CD14-positive monocyte (primary cell): ENCODE measurements around the gene IGFBP7. TPM values are rescaled to one million over a fixed set of nuclear protein-coding genes. Genes with fewer than 3 reads are reported as not detected.

Experiments
- DNase-seq, 3 donors: peaks; one replicate each; pipeline ENCODE4 v3.0.0-alpha.2; 2011 to 2022
- H2AFZ ChIP-seq: 2 replicates; pipeline ENCODE4 v1.6.0; 2012; ENCODE audit warnings: mild to moderate bottlenecking, low read depth, low read length, inconsistent platforms; ENCODE audit not compliant: insufficient read depth, poor library complexity, severe bottlenecking
- H3K27ac ChIP-seq, 2 donors: 1 replicate in 1 of 2; 2 replicates in 1 of 2; pipeline ENCODE4 v1.5.1; 2012 to 2013; ENCODE audit warnings: low read length in 2 of 2, control low read depth in 1 of 2, inconsistent platforms in 1 of 2, low read depth in 1 of 2, mild to moderate bottlenecking in 1 of 2
- H3K27me3 ChIP-seq, 2 donors: one replicate each; pipeline versions ENCODE4 v1.6.0 to v1.6.1; 2011 to 2013; ENCODE audit warnings: low read length in 2 of 2; ENCODE audit not compliant: control insufficient read depth in 2 of 2, insufficient read depth in 2 of 2
- H3K36me3 ChIP-seq, 2 donors: replicated peaks in 1 of 2; 1 replicate in 1 of 2; 2 replicates in 1 of 2; pipeline versions ENCODE4 v1.5.1 to v1.6.1; 2012 to 2013; ENCODE audit warnings: low read length in 2 of 2, control low read depth in 1 of 2, inconsistent platforms in 1 of 2, mild to moderate bottlenecking in 1 of 2; ENCODE audit not compliant: insufficient read depth in 2 of 2, control insufficient read depth in 1 of 2
- H3K4me1 ChIP-seq, 2 donors: 1 replicate in 1 of 2; 2 replicates in 1 of 2; pipeline versions ENCODE4 v1.5.1 to v1.6.1; 2012 to 2013; ENCODE audit warnings: low read length in 2 of 2, control low read depth in 1 of 2, inconsistent platforms in 1 of 2, mild to moderate bottlenecking in 1 of 2, moderate library complexity in 1 of 2; ENCODE audit not compliant: insufficient read depth in 2 of 2, control insufficient read depth in 1 of 2
- H3K4me2 ChIP-seq: replicated peaks from 2 replicates; pipeline ENCODE3; 2012; ENCODE audit warnings: low read length, moderate library complexity, mild to moderate bottlenecking; ENCODE audit not compliant: poor library complexity, severe bottlenecking; ENCODE audit errors: extremely low read depth
- H3K4me3 ChIP-seq, 3 experiments: fragments of 200-600 bp in 1 of 3; sonication (generic) in 1 of 3; replicated peaks in 1 of 3; 1 replicate in 2 of 3; 2 replicates in 1 of 3; pipeline ENCODE4 v1.5.1; 2011 to 2013; ENCODE audit warnings: low read length in 3 of 3, mild to moderate bottlenecking in 3 of 3, control low read depth in 2 of 3, low read depth in 2 of 3, inconsistent platforms in 1 of 3, moderate library complexity in 1 of 3
- H3K79me2 ChIP-seq: 2 replicates; pipeline ENCODE4 v1.6.0; 2012; ENCODE audit warnings: mild to moderate bottlenecking, control low read depth, inconsistent platforms, low read length, moderate library complexity; ENCODE audit not compliant: insufficient read depth
- H3K9ac ChIP-seq: 2 replicates; pipeline ENCODE4 v1.6.0; 2017; ENCODE audit warnings: low read length, mild to moderate bottlenecking; ENCODE audit not compliant: insufficient read depth, poor library complexity, severe bottlenecking
- H3K9me3 ChIP-seq, 2 donors: replicated peaks in 1 of 2; 1 replicate in 1 of 2; 2 replicates in 1 of 2; pipeline versions ENCODE4 v1.5.1 to v1.6.1; 2012 to 2013; ENCODE audit warnings: low read length in 2 of 2, control low read depth in 1 of 2; ENCODE audit not compliant: control insufficient read depth in 1 of 2, insufficient read depth in 1 of 2
- H4K20me1 ChIP-seq: 2 replicates; pipeline ENCODE4 v1.6.0; 2012; ENCODE audit warnings: mild to moderate bottlenecking, low read length, control low read depth, moderate library complexity; ENCODE audit not compliant: insufficient read depth
- H3K27ac Mint-ChIP-seq, 7 donors: one replicate each; pipeline ENCODE4 v1.8.0; 2020; ENCODE audit warnings: mild to moderate bottlenecking in 7 of 7, mixed read lengths in 7 of 7, moderate library complexity in 6 of 7, inconsistent platforms in 2 of 7
- H3K27me3 Mint-ChIP-seq, 3 donors: one replicate each; pipeline ENCODE4 v1.8.0; 2021 to 2022; ENCODE audit warnings: low read depth in 3 of 3, mild to moderate bottlenecking in 3 of 3, mixed read lengths in 3 of 3, moderate library complexity in 3 of 3, inconsistent platforms in 1 of 3
- H3K36me3 Mint-ChIP-seq, 2 donors: one replicate each; pipeline ENCODE4 v1.8.0; 2020; ENCODE audit warnings: mixed read lengths in 2 of 2, inconsistent platforms in 1 of 2, mild to moderate bottlenecking in 1 of 2
- H3K4me1 Mint-ChIP-seq: one replicate; pipeline ENCODE4 v1.8.0; 2020; ENCODE audit warnings: mild to moderate bottlenecking, mixed read lengths
- H3K4me3 Mint-ChIP-seq, 2 donors: one replicate each; pipeline ENCODE4 v1.8.0; 2020; ENCODE audit warnings: mild to moderate bottlenecking in 2 of 2, mixed read lengths in 2 of 2, moderate library complexity in 1 of 2
- H3K9me3 Mint-ChIP-seq, 7 donors: one replicate each; pipeline ENCODE4 v1.8.0; 2020 to 2022; ENCODE audit warnings: mixed read lengths in 7 of 7, mild to moderate bottlenecking in 6 of 7, moderate library complexity in 6 of 7, inconsistent platforms in 2 of 7
- WGBS: methylation state at CpG from one replicate; pipeline ENCODE4 v1.1.5; 2013; ENCODE audit warnings: missing lambda C conversion rate; ENCODE audit not compliant: insufficient coverage; 5-methylcytosine and 5-hydroxymethylcytosine counted together
- intact Hi-C, 2 donors: fragments of 100-400 bp; cut with micrococcal nuclease; formaldehyde crosslinking; loops; one replicate each; pipeline versions ENCODE4 v1.15.0 to v1.15.1; 2023
- polyA plus RNA-seq, 3 donors: library from polyadenylated mRNA; depleted of rRNA in 1 of 3; unstranded in 2 of 3; stranded (reverse) in 1 of 3; fragments of 300-500 nt in 2 of 3; fragments of >200 nt in 1 of 3; fragmentation: Illumina TruSeq in 2 of 3; gene quantifications; 1 replicate in 2 of 3; 2 replicates in 1 of 3; pipeline ENCODE4 v1.2.3, GENCODE V29; 2012 to 2021
- TF ChIP-seq, protein P1 (sequence below): fragments of 200-600 bp; IDR thresholded peaks from one replicate; pipeline ENCODE4 v1.8.0; 2022; ENCODE audit warnings: antibody characterized with exemption, mild to moderate bottlenecking

The IGFBP7 gene
- polyA plus RNA-seq, 3 donors, result 23.1 to 53.1 (median 46.9) TPM

DNA sequence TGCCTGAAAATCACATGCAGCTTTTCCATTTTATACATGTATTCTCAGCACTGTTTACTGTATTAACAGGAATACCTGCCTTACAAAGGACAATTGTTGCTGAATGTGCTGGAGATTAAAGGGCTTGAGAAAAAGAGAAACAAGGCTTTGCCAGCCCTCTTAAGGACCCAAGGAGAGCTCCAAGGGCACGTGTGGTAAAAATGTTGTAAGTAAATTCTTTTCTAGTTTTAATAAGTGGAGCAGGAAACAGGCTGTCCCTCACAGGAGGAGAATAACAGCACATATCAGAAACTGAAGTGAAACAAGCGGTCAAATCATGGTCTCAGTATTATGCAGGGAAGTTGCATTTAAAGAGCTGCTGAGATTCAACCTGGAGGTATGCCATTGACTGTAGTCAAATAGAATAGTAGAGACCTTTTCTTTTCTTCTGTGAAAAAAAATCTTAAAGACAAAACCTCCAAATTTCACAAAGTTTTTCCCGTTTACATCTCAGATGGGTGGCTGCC, 18.5 kb downstream of the IGFBP7 start:
- no peaks in the 10 kb centered on the region for H3K36me3 ChIP-seq
- H3K4me3 ChIP-seq, result no peak overlapping the region
- no peaks in the 10 kb centered on the region for H4K20me1 ChIP-seq
- H3K27ac Mint-ChIP-seq, result peak overlapping the region in 2 of 7 donors; percentile 32 to 59
- H3K36me3 Mint-ChIP-seq, result peaks cover 0 to 18% of the 10 kb centered on the region in 2 donors
- H3K27me3 Mint-ChIP-seq, result no peaks in the 10 kb centered on the region
- no peak for DNase-seq
- H2AFZ ChIP-seq, result no peak overlapping the region
- no peaks in the 10 kb centered on the region for H3K9me3 ChIP-seq
- no peaks in the 10 kb centered on the region for H3K27me3 ChIP-seq
- peaks cover 0 to 2% (median 0%) of the 10 kb centered on the region in 7 donors for H3K9me3 Mint-ChIP-seq
- 28% methylated on average over 3 of the region's 3 CpGs for WGBS
- intact Hi-C loops, result no loop called here
- peaks cover 61% of the 10 kb centered on the region for H3K79me2 ChIP-seq
- TF ChIP-seq, protein P1, sequence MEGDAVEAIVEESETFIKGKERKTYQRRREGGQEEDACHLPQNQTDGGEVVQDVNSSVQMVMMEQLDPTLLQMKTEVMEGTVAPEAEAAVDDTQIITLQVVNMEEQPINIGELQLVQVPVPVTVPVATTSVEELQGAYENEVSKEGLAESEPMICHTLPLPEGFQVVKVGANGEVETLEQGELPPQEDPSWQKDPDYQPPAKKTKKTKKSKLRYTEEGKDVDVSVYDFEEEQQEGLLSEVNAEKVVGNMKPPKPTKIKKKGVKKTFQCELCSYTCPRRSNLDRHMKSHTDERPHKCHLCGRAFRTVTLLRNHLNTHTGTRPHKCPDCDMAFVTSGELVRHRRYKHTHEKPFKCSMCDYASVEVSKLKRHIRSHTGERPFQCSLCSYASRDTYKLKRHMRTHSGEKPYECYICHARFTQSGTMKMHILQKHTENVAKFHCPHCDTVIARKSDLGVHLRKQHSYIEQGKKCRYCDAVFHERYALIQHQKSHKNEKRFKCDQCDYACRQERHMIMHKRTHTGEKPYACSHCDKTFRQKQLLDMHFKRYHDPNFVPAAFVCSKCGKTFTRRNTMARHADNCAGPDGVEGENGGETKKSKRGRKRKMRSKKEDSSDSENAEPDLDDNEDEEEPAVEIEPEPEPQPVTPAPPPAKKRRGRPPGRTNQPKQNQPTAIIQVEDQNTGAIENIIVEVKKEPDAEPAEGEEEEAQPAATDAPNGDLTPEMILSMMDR, result no peak
- no peak overlapping the region for H3K4me2 ChIP-seq
- peaks cover 13 to 15% of the 10 kb centered on the region in 2 donors for H3K4me1 ChIP-seq
- H3K9ac ChIP-seq, result no peak overlapping the region
- H3K4me1 Mint-ChIP-seq, result peaks cover 28% of the 10 kb centered on the region
- H3K4me3 Mint-ChIP-seq, result no peak overlapping the region
- no peak overlapping the region for H3K27ac ChIP-seq

DNA sequence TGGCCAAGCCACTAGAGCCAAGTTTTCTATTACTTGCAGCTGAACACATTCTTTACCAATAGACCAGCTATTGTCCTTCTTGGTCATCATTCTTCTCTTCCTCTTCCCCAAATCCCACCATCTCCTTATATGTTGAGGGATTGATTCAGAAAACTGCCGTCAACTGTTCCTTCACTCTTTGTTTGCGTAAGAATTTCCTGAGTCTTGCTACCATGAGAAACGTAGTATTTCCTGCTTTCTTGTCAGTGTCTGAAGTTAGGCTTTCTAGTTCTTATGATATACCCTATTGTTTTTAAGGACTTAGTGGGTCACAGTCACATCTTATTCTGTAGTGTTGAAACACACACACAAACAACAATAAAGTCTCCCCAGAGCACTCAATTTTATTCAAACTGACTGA, 20.1 kb downstream of the IGFBP7 start:
- peak overlapping the region in 1 of 2 donors; percentile 36 for H3K27ac ChIP-seq

More for the DNA sequence above, 20.1 kb downstream of the IGFBP7 start:
- no peaks in the 10 kb centered on the region for H3K9me3 ChIP-seq
- Mint-ChIP-seq H3K4me1 (peaks cover 28% of the 10 kb centered on the region), H3K27ac (peak overlapping the region in 5 of 7 donors; percentile 56 to 80 (median 70)), H3K9me3 (peaks cover 0 to 4% (median 0%) of the 10 kb centered on the region in 7 donors), H3K27me3 (no peaks in the 10 kb centered on the region), H3K4me3 (peak overlapping the region in 1 of 2 donors; percentile 5), H3K36me3 (peaks cover 0 to 14% of the 10 kb centered on the region in 2 donors)
- TF ChIP-seq, protein P1, result no peak
- H3K27me3 ChIP-seq, result no peaks in the 10 kb centered on the region
- DNase-seq, result peak in 1 of 3 donors; percentile 6
- peak overlapping the region in 1 of 3 experiments; percentile 6 for H3K4me3 ChIP-seq
- intact Hi-C loops, result no loop called here
- WGBS, result no CpG with 5 or more reads among the region's 3 CpGs
- H3K79me2 ChIP-seq, result peaks cover 60% of the 10 kb centered on the region
- H3K4me2 ChIP-seq, result peak overlapping the region; percentile 6
- H3K9ac ChIP-seq, result no peak overlapping the region
- peak overlapping the region; percentile 27 for H2AFZ ChIP-seq
- H4K20me1 ChIP-seq, result no peaks in the 10 kb centered on the region
- peaks cover 13 to 15% of the 10 kb centered on the region in 2 donors for H3K4me1 ChIP-seq
- H3K36me3 ChIP-seq, result no peaks in the 10 kb centered on the region
